ENCODE results near the gene LCE2D. TPM values are rescaled to one million over a fixed set of nuclear protein-coding genes. Genes with fewer than 3 reads are reported as not detected.

The LCE2D gene
- total RNA-seq, 1 experiment from 2014 or later = not detected

DNA sequence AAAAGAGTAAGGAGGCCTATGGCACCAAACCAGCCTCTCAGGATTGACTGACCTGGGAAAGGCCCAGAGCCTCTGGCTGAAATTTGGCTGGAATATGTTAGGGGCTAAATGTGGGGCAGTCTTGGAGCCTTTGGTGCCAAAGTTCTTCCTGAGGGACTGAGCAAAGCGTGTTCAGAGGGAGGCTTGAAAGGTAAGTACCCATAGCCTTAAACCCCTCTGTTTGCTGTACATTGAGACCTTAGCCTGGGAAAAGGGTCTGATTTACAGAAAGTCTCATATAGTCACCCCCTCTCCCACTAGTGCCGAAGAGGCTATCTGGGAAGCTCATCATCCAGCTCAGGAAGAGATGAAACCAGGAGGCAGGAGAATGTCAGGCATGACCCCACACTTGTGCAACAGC lies 44.7 kb downstream of the LCE2D start, which contains the start of gene LCE4A:
LCE4A (plus strand) TSS at position 301 of the 400 bp plus-strand sequence. CDS start 916 bp downstream, outside the sequence.
- BruUV-seq (replicated peaks) = no TSS peak
- Histone ChIP-seq H3K9ac (ENCODE audit: low read length) (no peak within 1 kb of the TSS), H3K36me3 (ENCODE audit: control insufficient read depth in 1 of 2, insufficient read depth in 2 of 2, low read length in 2 of 2) (no peaks in the 10 kb centered on the region; a peak in 1 of 4 replicates), H3K79me2 (ENCODE audit: insufficient read depth, low read length) (no peaks in the 10 kb centered on the region), H2AFZ (ENCODE audit: low read depth, low read length, poor library complexity, severe bottlenecking) (no peak within 1 kb of the TSS), H3K4me2 (ENCODE audit: low read length) (no peak within 1 kb of the TSS), H3K27ac (ENCODE audit: low read depth, low read length) (no peak within 1 kb of the TSS), H3K4me1 (ENCODE audit: control insufficient read depth in 1 of 2, insufficient read depth in 2 of 2, low read length in 2 of 2) (no peaks in the 10 kb centered on the region), H3K9me3 (ENCODE audit: control insufficient read depth in 1 of 2, insufficient read depth in 1 of 2, low read depth in 1 of 2, low read length in 2 of 2) (no peaks in the 10 kb centered on the region), H4K20me1 (ENCODE audit: insufficient read depth) (no peaks in the 10 kb centered on the region), H3K4me3 (replicated peaks in 1 of 2; ENCODE audit: low read depth in 1 of 2, low read length in 2 of 2) (no peak within 1 kb of the TSS), H3K9me2 (ENCODE audit: insufficient read depth) (no peaks in the 10 kb centered on the region), H3K27me3 (ENCODE audit: insufficient read depth, low read length) (peaks cover 10% of the 10 kb centered on the region; the same call in 1 of the 2 replicates)
- intact Hi-C loops (cut with micrococcal nuclease) = no loop called here
- no peak for ATAC-seq
- DNase-seq (ENCODE audit: low read depth, low spot score) = no peak
- ChIA-PET RAD21 (ENCODE audit: low non-redundant PET in 1 of 2, low total read pairs in 2 of 2, uncharacterized antibody in 2 of 2, unreplicated experiment in 2 of 2) (no interaction called here), POLR2A (no interaction called here), CTCF (no interaction called here)
- no peak for TF ChIP-seq CBX3 (IDR thresholded peaks at IDR 0.05; ENCODE audit: low read depth)
- TF ChIP-seq FOSL1 (IDR thresholded peaks at IDR 0.05; ENCODE audit: low read depth) = no peak
- TF ChIP-seq CTCF (IDR thresholded peaks at IDR 0.05 in 2 of 3, conservative IDR thresholded peaks at IDR 0.05 in 1 of 3; ENCODE audit: borderline replicate concordance in 1 of 3, insufficient read depth in 1 of 3, low read depth in 2 of 3, low read length in 2 of 3) = no peak
- no peak for TF ChIP-seq SP1 (IDR thresholded peaks at IDR 0.05; ENCODE audit: low read depth)
- no peak for TF ChIP-seq ATF3 (IDR thresholded peaks at IDR 0.05)
- TF ChIP-seq, protein P1, sequence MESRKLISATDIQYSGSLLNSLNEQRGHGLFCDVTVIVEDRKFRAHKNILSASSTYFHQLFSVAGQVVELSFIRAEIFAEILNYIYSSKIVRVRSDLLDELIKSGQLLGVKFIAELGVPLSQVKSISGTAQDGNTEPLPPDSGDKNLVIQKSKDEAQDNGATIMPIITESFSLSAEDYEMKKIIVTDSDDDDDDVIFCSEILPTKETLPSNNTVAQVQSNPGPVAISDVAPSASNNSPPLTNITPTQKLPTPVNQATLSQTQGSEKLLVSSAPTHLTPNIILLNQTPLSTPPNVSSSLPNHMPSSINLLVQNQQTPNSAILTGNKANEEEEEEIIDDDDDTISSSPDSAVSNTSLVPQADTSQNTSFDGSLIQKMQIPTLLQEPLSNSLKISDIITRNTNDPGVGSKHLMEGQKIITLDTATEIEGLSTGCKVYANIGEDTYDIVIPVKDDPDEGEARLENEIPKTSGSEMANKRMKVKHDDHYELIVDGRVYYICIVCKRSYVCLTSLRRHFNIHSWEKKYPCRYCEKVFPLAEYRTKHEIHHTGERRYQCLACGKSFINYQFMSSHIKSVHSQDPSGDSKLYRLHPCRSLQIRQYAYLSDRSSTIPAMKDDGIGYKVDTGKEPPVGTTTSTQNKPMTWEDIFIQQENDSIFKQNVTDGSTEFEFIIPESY (IDR thresholded peaks at IDR 0.05; ENCODE audit: extremely low read depth, insufficient replicate concordance, low read length) = no peak
- TF ChIP-seq RAD21 (IDR thresholded peaks at IDR 0.05; ENCODE audit: low read depth) = no peak
- TF ChIP-seq POLR2AphosphoS5 (IDR thresholded peaks at IDR 0.05; ENCODE audit: low read depth, low read length) = no peak
- TF ChIP-seq EZH2phosphoT487 (IDR thresholded peaks at IDR 0.05; ENCODE audit: borderline replicate concordance) = no peak

Other genes starting within 250 kb of the LCE2D start
- gene CRNN, start 249.1 kb upstream of the LCE2D start, total RNA-seq (2021; ENCODE audit: unreplicated experiment) = not detected
- gene LCE5A, start 152.6 kb upstream of the LCE2D start, total RNA-seq (2021; ENCODE audit: unreplicated experiment) = not detected
- not detected for gene CRCT1, start 148.9 kb upstream of the LCE2D start, total RNA-seq (2021; ENCODE audit: unreplicated experiment)
- not detected for gene LCE3E, start 96.6 kb upstream of the LCE2D start, total RNA-seq (2021; ENCODE audit: unreplicated experiment)
- gene LCE3D, start 82.9 kb upstream of the LCE2D start, total RNA-seq (2021; ENCODE audit: unreplicated experiment) = not detected
- not detected for gene LCE3C, start 63.1 kb upstream of the LCE2D start, total RNA-seq (2021; ENCODE audit: unreplicated experiment)
- gene LCE3B, start 49.6 kb upstream of the LCE2D start, total RNA-seq (2021; ENCODE audit: unreplicated experiment) = not detected
- not detected for gene LCE3A, start 40.3 kb upstream of the LCE2D start, total RNA-seq (2021; ENCODE audit: unreplicated experiment)
- not detected for gene LCE2C, start 11.9 kb downstream of the LCE2D start, total RNA-seq (2021; ENCODE audit: unreplicated experiment)
- not detected for gene LCE2B, start 22.7 kb downstream of the LCE2D start, total RNA-seq (2021; ENCODE audit: unreplicated experiment)
- not detected for gene LCE2A, start 35.0 kb downstream of the LCE2D start, total RNA-seq (2021; ENCODE audit: unreplicated experiment)
- not detected for gene LCE4A, start 44.8 kb downstream of the LCE2D start, total RNA-seq (2021; ENCODE audit: unreplicated experiment)
- gene KPRP, start 94.6 kb downstream of the LCE2D start, total RNA-seq (2021; ENCODE audit: unreplicated experiment) = not detected
- not detected for gene LCE1F, start 111.8 kb downstream of the LCE2D start, total RNA-seq (2021; ENCODE audit: unreplicated experiment)
- not detected for gene LCE1E, start 122.9 kb downstream of the LCE2D start, total RNA-seq (2021; ENCODE audit: unreplicated experiment)
- gene LCE1D, start 133.3 kb downstream of the LCE2D start, total RNA-seq (2021; ENCODE audit: unreplicated experiment) = not detected
- gene LCE1C, start 143.3 kb downstream of the LCE2D start, total RNA-seq (2021; ENCODE audit: unreplicated experiment) = not detected
- gene LCE1B, start 148.6 kb downstream of the LCE2D start, total RNA-seq (2021; ENCODE audit: unreplicated experiment) = not detected
- gene LCE1A, start 164.1 kb downstream of the LCE2D start, total RNA-seq (2021; ENCODE audit: unreplicated experiment) = not detected
- gene LCE6A, start 179.5 kb downstream of the LCE2D start, total RNA-seq (2021; ENCODE audit: unreplicated experiment) = not detected
- gene LCE7A, start 196.6 kb downstream of the LCE2D start, total RNA-seq (2021; ENCODE audit: unreplicated experiment) = not detected
- gene SMCP, start 214.9 kb downstream of the LCE2D start, total RNA-seq (2021; ENCODE audit: unreplicated experiment) = not detected
- gene IVL, start 245.2 kb downstream of the LCE2D start, total RNA-seq (2021; ENCODE audit: unreplicated experiment) = not detected

Measured in HCT116 (cell line).